Neural crest cell (in vitro differentiated cells): ENCODE results near the gene STRIT1. TPM values are rescaled to one million over a fixed set of nuclear protein-coding genes. Genes with fewer than 3 reads are reported as not detected.
A peak's percentile ranks its signal among the peaks of the same experiment; 100 is the strongest.

Experiments
- DNase-seq: peaks from one replicate; pipeline ENCODE4 v3.0.0; 2021; ENCODE audit warnings: low read depth, mixed read lengths, low spot score
- H3K27ac Mint-ChIP-seq: one replicate; pipeline ENCODE4 v1.8.0; 2021; ENCODE audit warnings: mild to moderate bottlenecking, mixed read lengths; ENCODE audit not compliant: unreplicated experiment
- H3K27me3 Mint-ChIP-seq: 2 replicates; pipeline ENCODE4 v1.8.0; 2021; ENCODE audit warnings: low read depth, mild to moderate bottlenecking, mixed read lengths
- H3K36me3 Mint-ChIP-seq: 2 replicates; pipeline ENCODE4 v1.8.0; 2021; ENCODE audit warnings: low read depth, mild to moderate bottlenecking, mixed read lengths
- H3K4me1 Mint-ChIP-seq: 2 replicates; pipeline ENCODE4 v1.8.0; 2021; ENCODE audit warnings: mixed read lengths
- H3K4me3 Mint-ChIP-seq: one replicate; pipeline ENCODE4 v1.8.0; 2021; ENCODE audit warnings: mild to moderate bottlenecking, mixed read lengths
- H3K9me3 Mint-ChIP-seq: 2 replicates; pipeline ENCODE4 v1.8.0; 2021; ENCODE audit warnings: mixed read lengths
- CTCF ChIP-seq: fragments of 200-600 bp; sonication (generic); conservative IDR thresholded peaks from 2 replicates; pipeline ENCODE4 v1.5.0; 2021; ENCODE audit warnings: antibody characterized with exemption, mild to moderate bottlenecking
- total RNA-seq: library from RNA; stranded (reverse); gene quantifications from 2 replicates; pipeline ENCODE4 v1.2.1, GENCODE V29; 2021

STRIT1 gene
- total RNA-seq, 1 donor from 2014 or later, result not detected

- no peak for DNase-seq
- no peaks in the 10 kb centered on the region for H3K27me3 Mint-ChIP-seq
- no peaks in the 10 kb centered on the region for H3K4me1 Mint-ChIP-seq
- no peak overlapping the region for H3K27ac Mint-ChIP-seq
- H3K36me3 Mint-ChIP-seq, result no peaks in the 10 kb centered on the region
- H3K9me3 Mint-ChIP-seq, result no peaks in the 10 kb centered on the region
- H3K4me3 Mint-ChIP-seq, result no peak overlapping the region
- TF ChIP-seq CTCF, result no peak
Observed at GRCh38 chr3:155327871-155328270, 34.4 kb upstream of the STRIT1 start.

DNA sequence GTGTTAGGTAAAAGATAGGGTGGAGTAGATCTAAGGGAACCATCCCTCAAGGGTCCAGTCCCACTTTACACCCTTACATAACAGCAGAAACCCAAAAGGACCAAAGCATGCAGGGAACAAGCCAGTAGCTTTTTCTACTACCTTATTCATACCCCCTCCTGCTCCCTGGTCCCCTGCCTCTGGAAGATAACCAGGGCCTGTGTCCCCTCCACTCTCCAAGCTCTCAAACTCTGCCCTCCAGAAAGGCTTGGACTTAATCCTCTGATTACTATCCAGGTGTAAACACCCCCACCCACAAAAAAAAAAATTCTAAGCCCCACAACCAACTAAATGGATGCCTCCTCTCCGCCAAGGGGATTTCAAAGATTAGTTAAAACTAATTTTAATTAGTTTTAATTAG is 33.9 kb upstream of the STRIT1 start:
- H3K27me3 Mint-ChIP-seq, result no peaks in the 10 kb centered on the region
- H3K9me3 Mint-ChIP-seq, result no peaks in the 10 kb centered on the region
- H3K4me3 Mint-ChIP-seq, result no peak overlapping the region
- H3K27ac Mint-ChIP-seq, result no peak overlapping the region
- H3K4me1 Mint-ChIP-seq, result no peaks in the 10 kb centered on the region
- no peak for TF ChIP-seq CTCF
- H3K36me3 Mint-ChIP-seq, result no peaks in the 10 kb centered on the region
- no peak for DNase-seq

- TF ChIP-seq CTCF, result no peak
- DNase-seq, result no peak
- no peaks in the 10 kb centered on the region for H3K27me3 Mint-ChIP-seq
- no peaks in the 10 kb centered on the region for H3K36me3 Mint-ChIP-seq
- H3K27ac Mint-ChIP-seq, result peak overlapping the region; percentile 75
- no peaks in the 10 kb centered on the region for H3K9me3 Mint-ChIP-seq
- no peak overlapping the region for H3K4me3 Mint-ChIP-seq
- H3K4me1 Mint-ChIP-seq, result no peaks in the 10 kb centered on the region
Observed at GRCh38 chr3:155326901-155327300, 33.4 kb upstream of the STRIT1 start.

- no peaks in the 10 kb centered on the region for H3K4me1 Mint-ChIP-seq
Observed at GRCh38 chr3:155326244-155326643, 32.8 kb upstream of the STRIT1 start.

GRCh38 chr3:155325263-155325835 is 31.9 kb upstream of the STRIT1 start:
- no peaks in the 10 kb centered on the region for H3K4me1 Mint-ChIP-seq
- H3K27ac Mint-ChIP-seq, result no peak overlapping the region
- H3K36me3 Mint-ChIP-seq, result no peaks in the 10 kb centered on the region
- no peaks in the 10 kb centered on the region for H3K9me3 Mint-ChIP-seq
- no peaks in the 10 kb centered on the region for H3K27me3 Mint-ChIP-seq
- H3K4me3 Mint-ChIP-seq, result no peak overlapping the region
- no peak for DNase-seq
- peak; percentile 35 for TF ChIP-seq CTCF

More at GRCh38 chr3:155326244-155326643, 32.8 kb upstream of the STRIT1 start:
- TF ChIP-seq CTCF, result no peak
- H3K9me3 Mint-ChIP-seq, result no peaks in the 10 kb centered on the region
- no peak overlapping the region for H3K4me3 Mint-ChIP-seq
- DNase-seq, result no peak
- H3K27ac Mint-ChIP-seq, result no peak overlapping the region
- H3K36me3 Mint-ChIP-seq, result no peaks in the 10 kb centered on the region
- no peaks in the 10 kb centered on the region for H3K27me3 Mint-ChIP-seq
